Activated T-cell treated with anti-CD3 and anti-CD28 coated beads, Interleukin-2, amount 50 U/mL, for 48 hours (primary cell): ENCODE data around the gene VAMP1.
A peak's percentile ranks its signal among the peaks of the same experiment; 100 is the strongest.
"Not testable (repeated sequence)": the region's sequence is repeated elsewhere in the genome, so short reads cannot be mapped to it uniquely, and the experiment has no call there.

Source experiments
- DNase-seq, 2 experiments: peaks; one replicate each; pipeline ENCODE4 v3.0.0-alpha.2; 2020

VAMP1 gene

GRCh38 chr12:6470375-6471163, at the start of gene VAMP1:
TSS of gene VAMP1 (minus strand) at chr12:6470677. CDS start at chr12:6470531, 146 bp downstream.
- DNase-seq = peak; percentile 98 to 99

GRCh38 chr12:6520186-6520585, 49.7 kb upstream of the VAMP1 start:
- DNase-seq = no peak

- no peak for DNase-seq
Measured at GRCh38 chr12:6508087-6508486, 37.6 kb upstream of the VAMP1 start.

- no peak for DNase-seq
Measured at GRCh38 chr12:6507102-6507998, 36.9 kb upstream of the VAMP1 start.

- DNase-seq = no peak
Measured at GRCh38 chr12:6500466-6500865, 30.0 kb upstream of the VAMP1 start.

- not testable (repeated sequence) for DNase-seq
Measured at GRCh38 chr12:6497291-6497690, 26.8 kb upstream of the VAMP1 start.

GRCh38 chr12:6494968-6495367, 24.5 kb upstream of the VAMP1 start:
- DNase-seq = no peak

GRCh38 chr12:6494258-6494743, 23.8 kb upstream of the VAMP1 start:
- DNase-seq = peak; percentile 25 to 27

- peak; percentile 96 to 97 for DNase-seq
Measured at GRCh38 chr12:6493497-6494257, 23.2 kb upstream of the VAMP1 start, which contains the start of gene NCAPD2. TSS of gene NCAPD2 (plus strand) at chr12:6494102. CDS start at chr12:6495099, 997 bp downstream.

GRCh38 chr12:6492838-6493496, 22.5 kb upstream of the VAMP1 start, which contains the start of gene MRPL51:
TSS of gene MRPL51 (minus strand) at chr12:6493262. CDS start at chr12:6493136, 126 bp downstream.
- DNase-seq = peak; percentile 94 to 97

- DNase-seq = not testable (repeated sequence)
Measured at GRCh38 chr12:6490673-6491072, 20.2 kb upstream of the VAMP1 start.

GRCh38 chr12:6489449-6489848, 19.0 kb upstream of the VAMP1 start:
- DNase-seq = no peak

- no peak for DNase-seq
Measured at GRCh38 chr12:6488240-6488639, 17.8 kb upstream of the VAMP1 start.

GRCh38 chr12:6478416-6478815, 7.9 kb upstream of the VAMP1 start:
- DNase-seq = no peak

- DNase-seq = not testable (repeated sequence)
Measured at GRCh38 chr12:6477601-6478377, 7.3 kb upstream of the VAMP1 start.

- no peak for DNase-seq
Measured at GRCh38 chr12:6476489-6476888, 6.0 kb upstream of the VAMP1 start.

- not testable (repeated sequence) for DNase-seq
Measured at GRCh38 chr12:6475233-6475975, 4.9 kb upstream of the VAMP1 start.

- no peak for DNase-seq
Measured at GRCh38 chr12:6472491-6472890, 2.0 kb upstream of the VAMP1 start.

GRCh38 chr12:6471989-6472360, 1.5 kb upstream of the VAMP1 start:
- no peak for DNase-seq

GRCh38 chr12:6469609-6470374, 685 bp downstream of the VAMP1 start:
- DNase-seq = no peak
